Measurements from ENCODE around the gene REST. TPM values are rescaled to one million over a fixed set of nuclear protein-coding genes. Genes with fewer than 3 reads are reported as not detected.

REST gene
- total RNA-seq, 4 donors from 2014 or later, result 23.7 to 39.2 (median 33.9) TPM

Small RNA genes within 50 kb of the gene (small RNA-seq; reads per million reads assigned to genes)
- gene RNU6-998P, result not detected

Other genes with a start within 250 kb of the REST start
- gene HOPX, start 226.6 kb upstream of the REST start, total RNA-seq, result 1 to 10 TPM in 3 of 4 donors, under 1 TPM in 1; 0.63 to 2.7 (median 1.9) TPM
- gene SPINK2, start 86.2 kb upstream of the REST start, total RNA-seq, result not detected
- 10 to 100 TPM; 21.9 to 24.7 (median 23.2) TPM for gene NOA1, start 69.7 kb downstream of the REST start, total RNA-seq
- gene POLR2B, start 71.0 kb downstream of the REST start, total RNA-seq, result 10 to 100 TPM; 42.8 to 84.9 (median 70.9) TPM
- 1,000 to 10,000 TPM; 1,415 to 3,184 (median 2,179) TPM for gene IGFBP7, start 202.5 kb downstream of the REST start, total RNA-seq

Measured in tibial nerve (tissue), 4 donors.